DMS 273 (cell line): Measurements from ENCODE around the gene CYP4F2.
"Not testable (repeated sequence)": the region's sequence is repeated elsewhere in the genome, so short reads cannot be mapped to it uniquely, and the experiment has no call there.

Source experiments
- DNase-seq: peaks from one replicate; lab custom pipeline; 2025; ENCODE audit not compliant: unreplicated experiment; lab: John Stamatoyannopoulos, UW

CYP4F2 gene, protein sequence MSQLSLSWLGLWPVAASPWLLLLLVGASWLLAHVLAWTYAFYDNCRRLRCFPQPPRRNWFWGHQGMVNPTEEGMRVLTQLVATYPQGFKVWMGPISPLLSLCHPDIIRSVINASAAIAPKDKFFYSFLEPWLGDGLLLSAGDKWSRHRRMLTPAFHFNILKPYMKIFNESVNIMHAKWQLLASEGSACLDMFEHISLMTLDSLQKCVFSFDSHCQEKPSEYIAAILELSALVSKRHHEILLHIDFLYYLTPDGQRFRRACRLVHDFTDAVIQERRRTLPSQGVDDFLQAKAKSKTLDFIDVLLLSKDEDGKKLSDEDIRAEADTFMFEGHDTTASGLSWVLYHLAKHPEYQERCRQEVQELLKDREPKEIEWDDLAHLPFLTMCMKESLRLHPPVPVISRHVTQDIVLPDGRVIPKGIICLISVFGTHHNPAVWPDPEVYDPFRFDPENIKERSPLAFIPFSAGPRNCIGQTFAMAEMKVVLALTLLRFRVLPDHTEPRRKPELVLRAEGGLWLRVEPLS

DNA sequence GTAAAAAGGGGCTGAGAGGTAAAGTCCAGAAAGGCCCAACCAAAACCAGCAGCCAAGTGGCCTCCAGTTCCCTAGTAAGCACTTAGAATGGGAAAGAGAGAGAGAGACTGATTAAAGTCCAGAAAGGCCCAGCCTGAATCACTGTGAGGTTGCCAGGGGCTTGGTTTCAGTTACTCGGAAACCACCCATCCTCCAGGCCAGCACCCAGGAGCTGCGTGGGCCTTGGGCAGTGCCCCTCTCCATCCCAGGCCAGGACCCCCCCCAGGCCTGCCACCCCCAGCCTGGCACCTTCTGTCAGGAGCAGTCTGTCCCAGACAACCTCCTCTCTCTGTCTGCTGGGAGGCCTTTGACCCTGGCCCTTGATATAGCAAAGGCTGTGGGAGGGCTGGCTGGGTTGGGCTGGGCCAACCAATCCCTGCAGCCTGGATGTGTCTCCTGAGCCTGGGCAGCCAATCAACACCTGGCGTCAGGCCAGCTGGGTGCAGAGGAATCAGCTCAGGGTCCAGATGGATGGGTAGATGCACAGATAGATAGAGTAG is at the start of gene CYP4F2:
Gene CYP4F2, minus strand, starts transcription at position 337 of the 539 bp plus-strand sequence. CDS start 463 bp downstream, outside the sequence.
- DNase-seq: peak; percentile 5

GRCh38 chr19:15945301-15945700 is 47.4 kb upstream of the CYP4F2 start:
- no peak for DNase-seq

DNA sequence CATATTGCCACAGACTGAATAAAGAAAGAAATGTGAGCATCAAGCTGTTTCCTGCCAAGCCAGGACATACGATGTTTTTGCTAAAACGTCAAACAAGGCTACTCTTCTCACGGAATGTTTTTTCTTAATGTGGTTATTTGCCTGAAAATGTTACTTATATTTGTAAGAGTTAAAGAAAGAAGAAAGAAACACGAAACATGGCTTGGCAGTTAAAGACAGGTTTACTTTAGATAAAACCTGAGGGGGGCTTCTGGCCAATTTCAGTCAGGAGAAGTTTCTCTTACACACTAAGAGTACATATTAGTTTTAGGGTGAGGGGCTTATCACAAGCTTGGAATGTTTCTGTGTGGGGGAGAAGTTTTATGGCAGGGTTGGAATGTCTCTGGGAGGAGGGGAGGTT is 46.5 kb upstream of the CYP4F2 start:
- DNase-seq: no peak

- no peak for DNase-seq
Measured at GRCh38 chr19:15937771-15938170, 39.9 kb upstream of the CYP4F2 start.

GRCh38 chr19:15936950-15937349 is 39.1 kb upstream of the CYP4F2 start:
- DNase-seq: no peak

- DNase-seq: no peak
Measured at GRCh38 chr19:15936173-15936572, 38.3 kb upstream of the CYP4F2 start.

DNA sequence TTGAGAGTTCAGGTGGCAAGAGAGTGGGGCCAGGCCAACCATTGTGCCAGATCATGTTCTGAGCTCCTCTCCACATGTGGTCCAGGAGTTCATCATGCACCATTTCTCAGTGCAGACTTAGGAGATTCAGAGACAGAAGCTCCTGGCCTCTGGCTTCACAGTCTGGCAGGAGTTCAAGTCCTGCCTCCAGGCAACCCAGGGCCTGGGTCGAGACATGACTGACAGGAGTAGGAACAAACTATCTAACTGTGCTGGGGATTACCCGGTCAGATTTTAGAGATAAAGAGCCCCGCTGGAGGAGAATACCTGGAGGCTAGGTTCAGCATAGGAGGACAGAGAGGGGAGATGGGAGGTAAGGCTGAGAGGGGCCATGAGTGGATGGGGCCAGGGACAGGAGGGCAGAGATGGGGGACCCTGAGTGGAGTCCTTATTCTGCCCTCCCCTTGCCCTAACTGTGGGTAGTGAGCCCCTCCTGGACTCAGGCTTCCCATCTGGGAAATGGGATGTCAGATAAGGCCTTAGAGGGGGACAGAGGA is 37.4 kb upstream of the CYP4F2 start:
- DNase-seq: peak; percentile 23

DNA sequence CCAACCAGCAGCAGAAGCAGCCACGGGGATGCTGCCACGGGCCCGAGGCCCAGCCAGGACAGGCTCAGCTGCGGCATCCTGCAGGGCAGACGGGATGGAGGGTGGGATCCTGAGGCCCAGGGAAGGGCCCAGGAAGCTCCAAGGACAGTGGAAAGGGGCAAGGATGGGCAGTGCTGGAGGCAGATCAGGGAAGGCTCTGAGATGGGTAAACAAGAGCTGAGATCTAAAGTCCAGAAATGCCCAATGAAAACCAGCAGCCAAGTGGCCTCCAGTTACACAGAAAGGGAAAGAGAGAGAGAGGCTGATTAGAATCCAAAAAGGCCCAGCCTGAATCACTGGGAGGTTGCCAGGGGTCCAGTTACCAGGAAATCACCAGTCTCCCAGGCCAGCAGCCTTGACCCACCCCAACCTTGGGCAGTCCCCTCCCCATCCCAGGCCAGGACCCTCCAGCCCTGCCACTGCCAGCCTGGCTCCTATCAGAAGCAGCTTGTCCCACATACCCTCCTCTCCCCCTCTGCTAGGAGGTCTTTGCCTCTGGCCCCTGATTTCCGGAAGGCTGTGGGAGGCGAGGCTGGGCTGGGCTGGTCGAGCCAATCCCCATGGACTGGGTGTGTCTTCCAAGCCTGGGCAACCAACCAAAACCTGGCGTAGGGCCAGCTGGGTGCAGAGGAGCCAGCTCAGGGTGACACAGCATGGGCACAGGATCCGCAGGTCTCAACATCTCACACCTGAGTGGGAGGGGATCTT is 36.6 kb upstream of the CYP4F2 start, which contains the start of gene CYP4F11:
Gene CYP4F11, minus strand, starts transcription at position 198 of the 747 bp plus-strand sequence. Its CDS starts 121 bp downstream, at position 77.
- DNase-seq: peak; percentile 42

- DNase-seq: not testable (repeated sequence)
Measured at GRCh38 chr19:15933761-15934331, 36.0 kb upstream of the CYP4F2 start.

DNA sequence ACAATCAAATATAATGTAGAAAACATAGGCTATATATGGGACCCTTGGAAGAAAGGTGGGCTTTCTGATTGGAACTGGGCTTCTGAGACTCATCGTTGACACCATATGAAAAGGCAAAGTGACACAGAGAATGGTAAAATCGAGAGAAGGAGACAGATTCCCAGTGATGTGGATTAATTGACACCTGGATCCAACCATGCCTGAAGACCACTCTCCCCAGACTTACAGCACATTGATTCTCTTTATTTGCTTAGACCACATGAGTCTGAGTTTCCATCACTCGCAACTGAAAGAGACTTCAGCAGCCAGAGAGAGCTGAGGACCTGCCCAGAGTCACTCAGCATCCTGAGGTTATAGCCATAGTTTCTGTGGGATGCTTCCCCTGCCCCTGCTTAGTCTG is 30.4 kb upstream of the CYP4F2 start:
- DNase-seq: no peak

DNA sequence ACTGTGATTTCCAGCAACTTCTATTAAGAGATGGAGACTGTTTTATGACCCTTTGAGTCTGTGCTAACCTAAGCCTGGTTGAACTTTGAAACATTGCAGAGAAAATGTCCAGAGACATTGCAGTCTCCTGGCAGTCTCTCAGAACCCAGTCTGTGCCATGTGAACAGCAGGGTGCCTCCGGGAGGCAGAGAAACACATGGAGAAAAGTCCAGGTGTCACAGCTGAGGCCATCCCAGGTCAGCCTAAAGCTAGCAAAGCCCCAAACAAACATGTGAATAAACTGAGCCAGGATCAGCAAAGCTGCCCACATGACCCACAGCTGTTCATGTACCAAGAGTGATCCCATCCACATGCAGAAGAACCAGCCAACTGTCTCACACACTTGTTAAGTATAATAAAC is 28.6 kb upstream of the CYP4F2 start:
- no peak for DNase-seq

DNA sequence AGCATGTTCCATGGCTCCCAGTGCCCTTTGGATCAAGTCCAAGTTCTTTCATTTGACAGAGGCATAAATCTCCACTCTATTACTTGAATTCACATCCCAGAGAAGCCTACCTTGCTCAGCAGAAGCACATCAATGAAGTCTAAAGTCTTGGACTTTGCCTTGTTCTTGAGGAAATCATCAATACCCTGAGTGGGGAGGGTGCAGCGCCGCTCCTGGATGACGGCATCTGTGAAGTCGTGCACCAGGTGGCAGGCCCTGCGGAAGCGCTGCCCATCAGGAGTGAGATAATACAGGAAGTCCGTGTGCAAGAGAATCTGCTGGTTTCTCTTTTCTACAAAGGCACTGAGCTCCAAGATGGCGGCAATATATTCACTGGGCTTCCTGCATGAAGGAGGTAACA is 25.8 kb upstream of the CYP4F2 start:
- DNase-seq: no peak

GRCh38 chr19:15922021-15922420 is 24.1 kb upstream of the CYP4F2 start:
- DNase-seq: no peak

DNA sequence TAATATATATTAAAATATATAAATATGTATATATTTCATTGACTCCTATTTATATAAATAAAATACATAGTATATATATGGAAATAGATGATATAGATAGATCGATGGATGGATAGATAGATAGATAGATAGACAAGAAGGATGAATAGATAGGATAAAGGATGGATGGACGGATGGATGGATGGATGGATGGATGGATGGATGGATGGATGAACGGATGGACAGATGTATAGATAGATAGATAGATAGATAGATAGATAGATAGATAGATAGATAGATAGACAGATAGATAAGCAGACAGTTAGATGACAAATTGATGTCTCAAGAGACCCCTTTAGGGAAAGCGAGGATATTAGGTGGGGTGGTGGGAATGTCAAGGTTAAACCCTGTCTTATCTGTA is 21.4 kb upstream of the CYP4F2 start:
- no peak for DNase-seq

DNA sequence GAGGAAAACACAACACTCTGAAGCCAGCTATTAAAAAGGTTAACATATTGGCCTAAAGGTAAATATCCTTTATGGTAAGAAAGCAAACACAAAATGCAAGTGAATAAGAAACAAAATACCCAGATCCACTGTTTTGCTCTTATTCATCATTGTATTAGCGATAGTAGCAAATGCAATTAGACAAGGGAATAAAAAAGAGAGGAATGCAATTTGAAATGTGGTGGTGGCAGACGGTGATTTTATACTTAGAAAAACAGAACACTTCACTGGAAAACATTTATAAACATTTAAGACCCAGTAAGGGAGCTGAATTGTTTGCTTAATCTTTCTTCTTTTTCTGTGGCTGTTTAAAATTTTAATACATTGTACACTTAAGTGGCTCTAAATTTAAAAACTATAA is 17.2 kb upstream of the CYP4F2 start:
- no peak for DNase-seq

GRCh38 chr19:15913830-15914229 is 16.0 kb upstream of the CYP4F2 start:
- no peak for DNase-seq

- DNase-seq: no peak
Measured at GRCh38 chr19:15913384-15913783, 15.5 kb upstream of the CYP4F2 start.

- no peak for DNase-seq
Measured at GRCh38 chr19:15911599-15912235, 13.8 kb upstream of the CYP4F2 start.

DNA sequence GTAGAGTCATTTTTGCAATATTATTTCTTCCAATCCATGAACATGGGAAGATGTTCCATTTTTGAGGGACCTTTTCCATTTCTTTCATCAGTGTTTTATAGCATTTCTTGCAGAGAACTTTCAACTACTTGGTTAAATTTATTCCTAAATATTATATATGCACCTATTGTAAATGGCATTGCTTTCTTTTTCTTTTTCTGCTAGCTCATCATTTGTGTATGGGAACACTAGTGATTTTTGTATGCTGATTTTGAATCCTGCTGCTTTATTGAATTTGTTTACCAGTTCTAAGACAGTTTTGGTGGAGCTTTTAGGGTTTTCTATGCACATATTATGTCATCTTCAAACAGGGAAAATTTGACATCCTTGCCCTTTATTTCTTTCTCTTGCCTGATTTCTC is 7.2 kb upstream of the CYP4F2 start:
- no peak for DNase-seq

GRCh38 chr19:15902898-15903297 is 5.0 kb upstream of the CYP4F2 start:
- not testable (repeated sequence) for DNase-seq

DNA sequence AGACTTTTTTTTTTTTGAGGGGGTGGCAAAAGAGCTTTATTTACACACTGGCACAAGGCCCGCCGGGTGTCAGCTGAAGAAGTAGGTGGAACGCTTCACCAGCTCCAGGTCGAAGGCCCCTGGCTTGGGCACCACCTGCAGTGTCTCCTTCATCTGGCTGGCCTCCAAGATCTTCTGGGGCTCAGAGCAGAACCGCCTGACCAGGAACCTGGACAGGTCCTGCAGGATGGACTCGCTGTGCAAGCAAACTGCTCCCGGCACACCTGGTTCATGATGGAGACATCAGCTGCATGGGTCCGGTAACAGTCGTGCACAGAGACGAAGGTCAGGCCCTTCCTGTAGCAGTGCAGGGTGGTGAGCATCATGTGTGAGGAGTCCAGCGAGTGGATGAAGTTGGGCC is 4.4 kb upstream of the CYP4F2 start:
- DNase-seq: no peak
